Fibroblast of mammary gland (primary cell): ENCODE measurements around the gene LRRFIP1.
"Not testable (repeated sequence)": the region's sequence is repeated elsewhere in the genome, so short reads cannot be mapped to it uniquely, and the experiment has no call there.

Experiments used
- DNase-seq: peaks from one replicate; pipeline ENCODE4 v3.0.0-alpha.2; 2010; ENCODE audit warnings: low read depth
- H3K4me3 ChIP-seq: 2 replicates; pipeline ENCODE4 v1.5.1; 2011; ENCODE audit warnings: low read depth, mild to moderate bottlenecking, low read length, moderate library complexity; ENCODE audit not compliant: control insufficient read depth
- TF ChIP-seq, protein P1 (sequence below): conservative IDR thresholded peaks from 2 replicates; pipeline ENCODE4 v1.5.1; 2011; ENCODE audit warnings: low read depth, low read length, inconsistent platforms; ENCODE audit not compliant: control insufficient read depth, insufficient read depth

LRRFIP1 gene

DNA sequence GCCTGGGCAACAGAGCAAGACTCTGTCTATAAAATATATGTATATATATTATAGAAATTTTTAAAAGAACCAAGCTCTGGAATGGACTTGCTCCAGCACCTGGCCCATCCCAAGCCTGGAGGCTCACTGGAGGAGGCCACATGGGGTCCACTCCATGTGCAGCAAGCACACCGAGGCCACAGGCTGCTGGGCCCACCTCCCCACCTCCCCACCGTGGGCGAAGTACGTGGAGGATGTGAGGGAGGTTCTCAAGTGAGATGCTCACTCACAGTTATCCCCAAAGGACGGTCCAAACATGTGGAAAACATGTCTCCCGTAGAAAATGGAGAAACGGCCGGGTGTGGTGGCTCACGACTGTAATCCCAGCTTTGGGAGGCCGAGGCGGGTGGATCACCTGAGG lies 23.0 kb upstream of the LRRFIP1 start:
- TF ChIP-seq, protein P1, sequence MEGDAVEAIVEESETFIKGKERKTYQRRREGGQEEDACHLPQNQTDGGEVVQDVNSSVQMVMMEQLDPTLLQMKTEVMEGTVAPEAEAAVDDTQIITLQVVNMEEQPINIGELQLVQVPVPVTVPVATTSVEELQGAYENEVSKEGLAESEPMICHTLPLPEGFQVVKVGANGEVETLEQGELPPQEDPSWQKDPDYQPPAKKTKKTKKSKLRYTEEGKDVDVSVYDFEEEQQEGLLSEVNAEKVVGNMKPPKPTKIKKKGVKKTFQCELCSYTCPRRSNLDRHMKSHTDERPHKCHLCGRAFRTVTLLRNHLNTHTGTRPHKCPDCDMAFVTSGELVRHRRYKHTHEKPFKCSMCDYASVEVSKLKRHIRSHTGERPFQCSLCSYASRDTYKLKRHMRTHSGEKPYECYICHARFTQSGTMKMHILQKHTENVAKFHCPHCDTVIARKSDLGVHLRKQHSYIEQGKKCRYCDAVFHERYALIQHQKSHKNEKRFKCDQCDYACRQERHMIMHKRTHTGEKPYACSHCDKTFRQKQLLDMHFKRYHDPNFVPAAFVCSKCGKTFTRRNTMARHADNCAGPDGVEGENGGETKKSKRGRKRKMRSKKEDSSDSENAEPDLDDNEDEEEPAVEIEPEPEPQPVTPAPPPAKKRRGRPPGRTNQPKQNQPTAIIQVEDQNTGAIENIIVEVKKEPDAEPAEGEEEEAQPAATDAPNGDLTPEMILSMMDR: no peak

DNA sequence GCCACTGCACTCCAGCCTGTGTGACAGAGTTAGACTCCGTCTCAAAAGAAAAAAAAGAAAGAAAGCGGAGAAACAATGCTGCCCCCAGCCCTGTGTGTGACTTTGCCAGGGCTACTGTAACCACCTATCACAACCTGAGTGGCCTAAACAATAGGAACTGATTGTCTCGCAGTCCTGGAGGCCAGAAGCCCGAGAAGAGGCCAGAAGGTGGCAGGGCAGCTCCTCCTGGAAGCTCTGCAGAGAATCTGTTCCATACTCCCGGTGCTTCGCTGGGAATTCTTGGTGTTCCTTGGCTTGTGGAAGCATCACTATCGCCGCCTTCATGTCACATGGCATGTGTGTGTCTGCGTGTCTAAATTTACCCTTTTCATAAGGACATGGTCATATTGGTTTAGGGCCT lies 22.4 kb upstream of the LRRFIP1 start:
- TF ChIP-seq, protein P1: peak; percentile 50

More for the DNA sequence above, 23.0 kb upstream of the LRRFIP1 start:
- no peak for DNase-seq
- H3K4me3 ChIP-seq: no peak overlapping the region

DNA sequence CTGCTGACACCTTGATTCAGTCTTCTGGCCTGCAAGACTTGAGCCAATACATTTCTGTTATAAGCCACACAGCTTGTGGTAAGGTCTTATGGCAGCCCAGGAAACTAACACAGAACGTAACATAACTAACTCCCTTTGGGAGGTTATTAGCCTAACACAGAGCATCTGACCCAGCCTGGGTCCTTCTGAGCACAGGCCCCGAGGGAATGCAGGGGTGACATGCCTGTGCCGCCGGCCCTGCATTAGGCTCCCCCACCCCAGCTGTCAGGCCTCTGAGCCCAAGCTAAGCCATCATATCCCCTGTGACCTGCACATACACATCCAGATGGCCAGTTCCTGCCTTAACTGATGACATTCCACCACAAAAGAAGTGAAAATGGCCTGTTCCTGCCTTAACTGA lies 20.9 kb upstream of the LRRFIP1 start:
- H3K4me3 ChIP-seq: not testable (repeated sequence)

More for the DNA sequence above, 22.4 kb upstream of the LRRFIP1 start:
- H3K4me3 ChIP-seq: no peak overlapping the region
- peak; percentile 58 for DNase-seq

DNA sequence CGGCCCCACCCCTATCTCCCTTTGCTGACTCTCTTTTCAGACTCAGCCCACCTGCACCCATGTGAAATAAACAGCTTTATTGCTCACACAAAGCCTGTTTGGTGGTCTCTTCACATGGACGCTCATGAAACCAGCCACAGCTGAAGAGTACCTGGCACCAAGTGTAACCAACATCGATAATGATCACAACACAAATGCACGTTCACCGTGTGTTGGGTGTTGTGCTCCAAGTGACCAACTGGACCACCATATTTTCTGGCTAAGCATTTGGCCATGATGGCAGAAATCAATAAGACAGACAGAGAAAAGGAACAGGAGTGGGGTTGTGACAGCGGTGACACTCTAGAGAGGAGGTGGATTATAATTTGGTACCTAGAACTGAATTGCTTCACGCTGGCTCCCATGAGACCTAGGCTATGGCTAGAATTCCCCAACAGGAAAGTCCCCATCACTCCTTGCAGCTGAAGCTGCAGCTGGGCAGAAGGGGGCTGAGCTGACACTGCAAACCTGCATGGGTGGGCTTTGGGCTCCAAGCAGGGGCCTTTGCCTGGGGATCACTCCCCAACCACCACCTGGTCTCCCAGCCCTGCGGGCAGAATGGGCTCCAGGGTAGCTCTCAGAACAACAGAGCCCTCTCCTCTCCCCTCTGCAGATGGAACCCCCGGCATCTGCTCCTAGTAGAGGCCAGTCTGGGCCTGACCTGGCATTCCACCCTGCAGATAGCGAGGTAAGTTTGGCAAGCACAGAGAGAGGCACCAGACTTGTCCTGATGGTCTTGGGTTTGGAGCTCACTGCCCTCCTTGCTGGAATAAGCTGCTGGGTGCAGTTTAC lies 14.6 kb upstream of the LRRFIP1 start:
- TF ChIP-seq, protein P1: no peak
- H3K4me3 ChIP-seq: no peak overlapping the region
- no peak for DNase-seq

More for the DNA sequence above, 20.9 kb upstream of the LRRFIP1 start:
- not testable (repeated sequence) for DNase-seq

DNA sequence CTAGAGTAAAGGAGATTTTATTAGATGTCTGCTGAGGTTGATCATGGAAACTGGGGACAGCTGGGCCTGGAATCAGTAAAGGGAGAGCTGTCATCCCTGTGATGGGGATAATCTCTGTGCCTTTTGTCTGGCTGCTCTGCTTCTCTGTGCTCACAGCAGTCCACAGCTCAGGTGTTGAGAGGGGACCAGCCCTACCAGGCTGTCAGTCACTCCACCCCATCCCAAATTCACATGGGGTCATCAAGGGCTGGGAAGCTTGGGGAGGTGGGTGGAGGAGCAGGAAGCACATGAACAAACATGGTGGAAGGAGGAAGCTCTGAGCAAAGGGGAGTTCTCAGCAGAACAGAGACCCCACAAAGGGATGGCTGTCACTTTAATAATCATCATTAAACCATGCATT lies 13.7 kb upstream of the LRRFIP1 start:
- no peak for DNase-seq
- no peak overlapping the region for H3K4me3 ChIP-seq
- TF ChIP-seq, protein P1: no peak

DNA sequence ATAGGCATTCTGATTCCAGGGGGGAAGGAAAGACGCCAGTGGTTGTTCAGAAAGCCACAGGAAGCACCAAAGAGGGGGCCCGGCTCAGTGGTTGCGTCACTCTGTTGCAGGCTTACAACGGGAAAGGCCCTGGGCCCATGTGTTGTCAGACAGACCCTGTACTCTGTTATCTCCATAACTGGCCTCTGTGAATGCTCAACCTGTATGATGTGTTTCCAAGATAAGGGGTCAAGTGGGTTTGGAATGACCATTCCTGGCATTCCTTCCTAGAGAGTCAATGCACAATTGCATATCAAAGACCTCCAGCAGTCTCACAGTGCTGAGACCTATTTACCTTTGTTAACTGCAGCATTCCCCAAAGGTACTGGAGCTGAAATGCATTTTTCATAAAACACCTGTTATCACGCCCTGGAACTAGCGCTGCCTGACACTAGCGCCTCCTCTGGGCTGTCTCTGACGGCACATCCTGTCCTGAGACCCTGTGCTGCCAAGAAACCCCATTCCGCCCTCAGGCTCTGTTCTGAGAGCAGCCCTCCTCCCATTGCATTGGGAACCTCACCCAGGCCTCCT lies 13.2 kb upstream of the LRRFIP1 start:
- DNase-seq: no peak
- TF ChIP-seq, protein P1: no peak

DNA sequence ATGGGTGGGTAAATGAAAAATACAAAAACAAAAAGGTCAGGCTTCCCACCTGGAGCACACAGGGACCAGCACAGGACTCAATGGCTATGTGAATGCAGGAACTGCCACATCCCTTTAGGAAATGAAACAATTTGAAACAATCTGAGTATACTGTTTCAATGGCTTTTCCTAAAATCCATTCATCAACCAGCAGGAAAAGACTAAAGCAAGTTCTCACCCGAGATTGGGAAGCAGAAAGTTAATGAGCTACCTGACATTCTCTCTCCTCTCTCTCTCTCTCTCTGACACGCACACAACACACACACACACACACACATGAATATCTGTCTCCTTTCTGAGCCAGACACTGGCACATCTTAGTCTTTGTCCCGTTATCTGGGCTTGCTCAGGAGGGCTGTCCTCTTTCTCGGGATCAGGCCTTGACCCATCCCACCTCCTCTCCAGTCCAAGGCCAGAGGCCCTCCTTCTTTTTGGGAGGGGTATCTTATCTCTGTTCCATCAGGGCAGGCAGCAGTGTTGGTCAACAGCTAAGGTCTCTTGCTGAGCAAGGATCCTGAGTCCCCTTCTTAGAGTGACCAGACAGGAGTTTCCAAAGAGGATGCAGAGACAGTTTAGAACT lies 11.6 kb upstream of the LRRFIP1 start:
- no peak overlapping the region for H3K4me3 ChIP-seq
- DNase-seq: no peak
- TF ChIP-seq, protein P1: no peak

More for the DNA sequence above, 13.2 kb upstream of the LRRFIP1 start:
- no peak overlapping the region for H3K4me3 ChIP-seq
